HEK293T (cell line): ENCODE data around the gene CAD.

Experiments
- CTCF ChIA-PET: fragments of 350-600 bp; formaldehyde crosslinking; extraction: SDS; loops from one replicate; lab custom pipeline; 2021; ENCODE audit warnings: antibody characterized with exemption, inconsistent platforms; lab: Yijun Ruan, JAX
- POLR2A ChIA-PET: fragments of 350-600 bp; formaldehyde crosslinking; extraction: SDS; loops from one replicate; lab custom pipeline; 2020; ENCODE audit warnings: antibody characterized with exemption, inconsistent platforms; lab: Yijun Ruan, JAX
- DNase-seq: peaks from one replicate; pipeline ENCODE4 v3.0.0; 2012; ENCODE audit warnings: mixed read lengths; ENCODE audit errors: extremely low spot score
- ARNT ChIP-seq: fragments of 450-650 bp; IDR thresholded peaks from 2 replicates; pipeline ENCODE4 v1.6.1; 2017; ENCODE audit warnings: mild to moderate bottlenecking
- BHLHE40 ChIP-seq: fragments of 450-650 bp; IDR thresholded peaks from 2 replicates; pipeline ENCODE4 v1.6.1; 2016; ENCODE audit warnings: mild to moderate bottlenecking, moderate library complexity, borderline replicate concordance
- CTBP1 ChIP-seq: fragments of 450-650 bp; IDR thresholded peaks from 2 replicates; pipeline ENCODE4 v1.6.1; 2016; ENCODE audit warnings: borderline replicate concordance
- ELF4 ChIP-seq: fragments of 450-650 bp; IDR thresholded peaks from 2 replicates; pipeline ENCODE4 v1.6.1; 2017; ENCODE audit warnings: antibody characterized with exemption
- FOXA1 ChIP-seq: fragments of 450-650 bp; IDR thresholded peaks from 2 replicates; pipeline ENCODE4 v1.6.1; 2016; ENCODE audit warnings: mild to moderate bottlenecking
- FOXK2 ChIP-seq: fragments of 450-650 bp; IDR thresholded peaks from 2 replicates; pipeline ENCODE4 v1.6.1; 2016; ENCODE audit warnings: mild to moderate bottlenecking
- FOXM1 ChIP-seq: fragments of 450-650 bp; IDR thresholded peaks from 2 replicates; pipeline ENCODE4 v1.6.1; 2017; ENCODE audit warnings: mild to moderate bottlenecking, borderline replicate concordance
- HDGF ChIP-seq: fragments of 450-650 bp; IDR thresholded peaks from 2 replicates; pipeline ENCODE4 v1.6.1; 2017; ENCODE audit warnings: antibody characterized with exemption, borderline replicate concordance
- L3MBTL2 ChIP-seq: fragments of 450-650 bp; conservative IDR thresholded peaks from 2 replicates; pipeline ENCODE4 v1.6.1; 2016; ENCODE audit warnings: mild to moderate bottlenecking
- LEF1 ChIP-seq: fragments of 450-650 bp; IDR thresholded peaks from 2 replicates; pipeline ENCODE4 v1.6.1; 2017; ENCODE audit warnings: mild to moderate bottlenecking, borderline replicate concordance
- NFRKB ChIP-seq: fragments of 450-650 bp; IDR thresholded peaks from 2 replicates; pipeline ENCODE4 v1.6.1; 2016; ENCODE audit warnings: mild to moderate bottlenecking, moderate library complexity
- SP1 ChIP-seq: fragments of 450-650 bp; IDR thresholded peaks from 2 replicates; pipeline ENCODE4 v1.6.1; 2017
- SUZ12 ChIP-seq: fragments of 450-650 bp; IDR thresholded peaks from 2 replicates; pipeline ENCODE4 v1.6.1; 2016; ENCODE audit warnings: mild to moderate bottlenecking
- TARDBP ChIP-seq: fragments of 450-650 bp; IDR thresholded peaks from 2 replicates; pipeline ENCODE4 v1.6.1; 2016
- ZNF384 ChIP-seq: fragments of 450-650 bp; IDR thresholded peaks from 2 replicates; pipeline ENCODE4 v1.6.1; 2016
- TF ChIP-seq, protein P1 (sequence below): fragments of 450-650 bp; IDR thresholded peaks from 2 replicates; pipeline ENCODE4 v1.6.1; 2016

The CAD gene

DNA sequence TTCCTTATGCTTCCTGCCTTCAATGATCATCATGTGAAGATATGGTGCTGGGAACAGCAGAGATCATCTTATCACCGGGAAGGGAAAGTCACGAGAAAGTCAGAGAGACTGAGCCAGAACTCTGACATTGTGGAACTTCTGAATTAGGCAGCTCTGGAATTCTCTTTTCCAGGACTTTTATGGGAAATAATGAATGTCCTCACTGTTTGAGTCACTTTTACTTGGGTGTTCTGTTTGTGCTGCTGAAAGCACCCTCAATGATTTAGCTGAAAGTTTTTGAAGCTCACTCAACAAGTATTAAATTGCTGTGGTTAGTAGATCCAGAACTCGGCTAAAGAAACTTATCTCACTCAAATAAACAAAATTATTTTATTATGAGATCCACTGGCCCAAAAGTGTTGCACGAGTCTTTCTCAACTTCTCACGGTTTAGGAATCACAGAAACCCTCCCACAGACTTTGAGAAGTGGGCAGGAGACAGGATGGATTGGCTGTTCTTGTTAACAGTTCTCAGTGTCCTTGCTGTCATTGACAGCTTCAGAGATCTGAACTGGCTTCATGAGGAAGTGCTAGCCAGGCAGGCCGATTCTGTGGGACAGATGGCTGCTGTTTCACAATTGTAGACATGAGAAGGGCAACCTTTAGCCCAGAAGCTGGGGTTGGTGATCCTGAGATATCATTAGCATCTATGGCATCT, 31.7 kb upstream of the CAD start:
- DNase-seq = no peak
- ChIA-PET CTCF (interaction anchor here (0.5 to 1.6 kb wide), 2 partner anchors 16 to 25 kb away, joined by 4 to 6 read pairs; no protein-coding TSS in a partner anchor), POLR2A (interaction anchor here (0.7 kb wide), 1 partner anchor 10 kb away, joined by 3 read pairs; no protein-coding TSS in a partner anchor)
- TF ChIP-seq HDGF (no peak), SUZ12 (no peak), ELF4 (no peak)
- TF ChIP-seq, protein P1, sequence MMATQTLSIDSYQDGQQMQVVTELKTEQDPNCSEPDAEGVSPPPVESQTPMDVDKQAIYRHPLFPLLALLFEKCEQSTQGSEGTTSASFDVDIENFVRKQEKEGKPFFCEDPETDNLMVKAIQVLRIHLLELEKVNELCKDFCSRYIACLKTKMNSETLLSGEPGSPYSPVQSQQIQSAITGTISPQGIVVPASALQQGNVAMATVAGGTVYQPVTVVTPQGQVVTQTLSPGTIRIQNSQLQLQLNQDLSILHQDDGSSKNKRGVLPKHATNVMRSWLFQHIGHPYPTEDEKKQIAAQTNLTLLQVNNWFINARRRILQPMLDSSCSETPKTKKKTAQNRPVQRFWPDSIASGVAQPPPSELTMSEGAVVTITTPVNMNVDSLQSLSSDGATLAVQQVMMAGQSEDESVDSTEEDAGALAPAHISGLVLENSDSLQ = no peak

DNA sequence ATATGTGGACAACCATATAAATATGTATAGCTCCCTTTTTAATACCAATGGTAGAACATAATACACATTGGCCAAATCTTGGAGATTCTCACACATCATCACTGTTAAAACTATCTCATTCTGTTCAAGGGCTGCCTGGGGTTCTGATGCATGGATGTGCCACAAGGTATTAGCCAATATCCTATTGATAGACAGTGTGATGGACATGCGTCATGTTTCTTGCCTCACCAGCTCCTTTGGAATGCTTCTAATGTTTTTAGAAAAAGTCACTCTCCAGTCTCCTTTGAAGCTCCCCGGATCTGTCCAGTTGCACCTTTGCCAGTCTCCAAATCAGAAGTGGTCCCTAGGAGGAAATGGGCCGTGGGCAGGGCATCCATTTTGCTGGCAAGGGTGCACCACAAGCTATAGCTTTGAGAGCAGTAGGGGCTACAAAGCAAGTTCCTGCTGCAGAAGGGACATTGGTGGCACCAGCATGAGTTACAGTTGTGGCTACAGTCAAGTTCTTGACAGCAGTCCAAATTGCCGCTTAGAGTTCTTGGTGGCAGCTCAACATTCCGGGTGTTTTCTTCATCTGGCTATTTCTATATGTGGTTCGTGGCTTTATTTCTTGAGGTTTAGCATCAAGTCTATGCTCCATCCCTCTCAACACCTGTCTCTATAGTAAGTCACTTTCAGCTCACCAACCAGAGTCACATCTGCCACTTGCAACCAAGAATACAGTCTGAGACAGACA, 30.4 kb upstream of the CAD start:
- CTCF ChIA-PET = interaction anchor here (0.5 to 0.6 kb wide), 2 partner anchors 15 to 17 kb away, joined by 4 read pairs; no protein-coding TSS in a partner anchor
- POLR2A ChIA-PET = interaction anchor here (0.5 to 0.7 kb wide), 2 partner anchors 13 to 24 kb away, joined by 3 read pairs; no protein-coding TSS in a partner anchor
- no peak for DNase-seq
- TF ChIP-seq FOXK2 (no peak), HDGF (no peak), BHLHE40 (no peak), NFRKB (no peak), SUZ12 (no peak), ARNT (no peak), ZNF384 (no peak), LEF1 (no peak), TARDBP (no peak), FOXM1 (no peak), FOXA1 (no peak), ELF4 (no peak), CTBP1 (no peak), L3MBTL2 (no peak), SP1 (no peak)
- TF ChIP-seq, protein P1 = no peak

DNA sequence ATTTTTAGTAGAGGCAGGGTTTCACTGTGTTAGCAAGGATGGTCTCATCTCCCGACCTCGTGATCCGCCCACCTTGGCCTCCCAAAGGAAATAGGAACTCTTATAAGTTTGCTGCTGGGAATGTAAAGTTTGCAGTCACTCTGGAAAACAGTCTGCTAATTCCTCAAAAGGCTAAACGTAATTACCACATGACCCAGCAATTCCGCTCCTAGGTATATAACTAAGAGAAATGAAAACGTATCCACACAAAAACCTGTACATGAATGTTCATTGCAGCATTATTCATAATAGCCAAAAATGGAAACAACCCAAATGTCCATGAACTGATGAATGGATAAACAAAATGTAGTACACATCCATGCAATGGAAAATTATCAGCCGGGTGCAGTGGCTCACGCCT, 27.2 kb upstream of the CAD start:
- ChIA-PET CTCF (no interaction called here), POLR2A (no interaction called here)
- TF ChIP-seq FOXK2 (no peak), HDGF (no peak), CTBP1 (no peak)
- TF ChIP-seq, protein P1 = no peak
- DNase-seq = no peak

DNA sequence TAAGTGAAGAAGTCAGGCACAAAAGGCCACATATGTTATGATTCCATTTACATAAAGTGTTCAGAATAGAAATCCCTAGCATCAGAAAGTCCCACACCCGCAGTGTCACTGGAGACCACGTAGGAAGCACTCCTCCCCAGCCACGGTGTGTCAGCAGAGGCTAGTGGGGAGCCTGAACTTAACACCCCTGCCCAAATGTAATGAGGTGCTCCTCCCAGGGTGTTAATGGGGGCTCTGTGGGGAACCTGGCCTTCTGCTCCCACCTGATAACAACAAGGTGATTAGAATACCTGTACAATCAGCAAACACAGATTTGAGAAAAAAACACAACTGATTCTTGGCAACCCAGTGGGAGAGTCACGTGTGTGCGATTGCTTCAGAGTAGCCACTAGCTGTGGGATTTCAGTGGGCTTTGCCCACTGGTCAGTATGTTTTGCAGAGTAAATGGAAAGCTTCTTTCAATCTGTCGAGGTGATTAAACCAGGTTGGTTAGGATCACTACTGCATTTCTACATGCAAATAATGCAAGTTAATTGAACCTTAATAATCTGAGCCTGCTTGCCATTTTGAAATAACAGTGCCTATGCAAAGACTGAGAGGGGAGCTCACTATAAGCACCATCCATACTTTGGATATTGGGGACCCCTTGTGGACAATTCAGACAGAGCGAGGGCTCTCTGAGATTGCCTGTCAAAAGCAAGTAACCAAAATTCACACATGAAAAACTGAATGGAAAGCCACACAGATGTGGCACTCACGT, 25.9 kb upstream of the CAD start:
- TF ChIP-seq FOXK2 (no peak), SP1 (no peak), LEF1 (no peak), TARDBP (no peak), SUZ12 (no peak), FOXA1 (no peak), FOXM1 (no peak), NFRKB (no peak), BHLHE40 (no peak), CTBP1 (no peak), ZNF384 (no peak), HDGF (no peak), L3MBTL2 (no peak), ELF4 (no peak), ARNT (no peak)
- TF ChIP-seq, protein P1 = no peak
- ChIA-PET CTCF (interaction anchor here (0.6 to 1.4 kb wide), 12 partner anchors 9 to 104 kb away, joined by 3 to 8 read pairs (median 4); partner anchors contain the start of genes ATRAID, KHK, PREB and SLC5A6), POLR2A (interaction anchor here (0.6 to 0.9 kb wide), 2 partner anchors 10 to 68 kb away, joined by 3 read pairs; partner anchors contain the start of gene ABHD1)
- DNase-seq = peak; percentile 48
